Measurements from ENCODE around the gene CSRP1.

- TF ChIP-seq CTCF (IDR thresholded peaks at IDR 0.05) (no peak), CREB1 (CRISPR knock-in tag; IDR thresholded peaks at IDR 0.05) (no peak)
Measured at GRCh38 chr1:201502511-201502857, 4.4 kb downstream of the CSRP1 start.
